GM23338 (cell line): ENCODE data around the gene BIN1. TPM values are rescaled to one million over a fixed set of nuclear protein-coding genes. Genes with fewer than 3 reads are reported as not detected.

ENCODE experiments used
- ATAC-seq: fragments of 200-7000 bp; cut with Tn5 transposase; 3 replicates; pipeline ENCODE4 v1.9.1; 2020
- DNase-seq: peaks from one replicate; pipeline ENCODE4 v3.0.0-alpha.2; 2015; ENCODE audit warnings: low spot score
- H2AFZ ChIP-seq: fragments of 200-600 bp; sonication (generic); 2 replicates; pipeline ENCODE4 v1.8.0; 2016; ENCODE audit warnings: antibody characterized with exemption, mild to moderate bottlenecking, moderate library complexity
- H3F3A ChIP-seq: fragments of 200-600 bp; sonication (generic); replicated peaks from 2 replicates; pipeline ENCODE4 v1.8.0; 2017; ENCODE audit warnings: antibody characterized with exemption, mixed run types, low read depth
- H3K27ac ChIP-seq: fragments of 200-600 bp; sonication (generic); 2 replicates; pipeline ENCODE4 v1.6.1; 2016; ENCODE audit warnings: low read depth
- H3K27me3 ChIP-seq: fragments of 200-600 bp; sonication (generic); 2 replicates; pipeline ENCODE4 v1.8.0; 2016; ENCODE audit warnings: mild to moderate bottlenecking, mixed run types, moderate library complexity; ENCODE audit not compliant: insufficient read depth
- H3K36me3 ChIP-seq: fragments of 200-600 bp; sonication (generic); 2 replicates; pipeline ENCODE4 v1.8.0; 2016; ENCODE audit warnings: mild to moderate bottlenecking; ENCODE audit not compliant: insufficient read depth
- H3K4me1 ChIP-seq: fragments of 200-600 bp; sonication (generic); 2 replicates; pipeline ENCODE4 v1.8.0; 2016; ENCODE audit warnings: mild to moderate bottlenecking, moderate library complexity; ENCODE audit not compliant: insufficient read depth
- H3K4me2 ChIP-seq: fragments of 200-600 bp; sonication (generic); 2 replicates; pipeline ENCODE4 v1.7.1; 2017; ENCODE audit warnings: mixed run types
- H3K4me3 ChIP-seq: fragments of 200-600 bp; sonication (generic); 2 replicates; pipeline ENCODE4 v1.6.1; 2016; ENCODE audit warnings: mixed run types
- H3K79me2 ChIP-seq: fragments of 200-600 bp; sonication (generic); replicated peaks from 2 replicates; pipeline ENCODE4 v1.8.0; 2017; ENCODE audit warnings: mild to moderate bottlenecking; ENCODE audit not compliant: insufficient read depth
- H3K9me2 ChIP-seq: fragments of 200-600 bp; sonication (generic); 2 replicates; pipeline ENCODE4 v1.8.0; 2017; ENCODE audit not compliant: insufficient read depth
- H4K20me1 ChIP-seq: fragments of 200-600 bp; sonication (generic); replicated peaks from 2 replicates; pipeline ENCODE4 v1.8.0; 2017; ENCODE audit warnings: mild to moderate bottlenecking; ENCODE audit not compliant: insufficient read depth
- H3K27ac Mint-ChIP-seq: 2 replicates; pipeline ENCODE4 v1.8.0; 2020; ENCODE audit warnings: inconsistent platforms, mild to moderate bottlenecking, moderate library complexity, mixed read lengths
- H3K27me3 Mint-ChIP-seq: 3 replicates; pipeline ENCODE4 v1.8.0; 2022; ENCODE audit warnings: low read depth, mild to moderate bottlenecking, moderate library complexity, mixed read lengths, inconsistent platforms; ENCODE audit not compliant: insufficient read depth, poor library complexity
- H3K36me3 Mint-ChIP-seq: 3 replicates; pipeline ENCODE4 v1.8.0; 2021; ENCODE audit warnings: low read depth, mild to moderate bottlenecking, inconsistent platforms, moderate library complexity, mixed read lengths
- H3K4me1 Mint-ChIP-seq: 3 replicates; pipeline ENCODE4 v1.8.0; 2020; ENCODE audit warnings: mild to moderate bottlenecking, inconsistent platforms, mixed read lengths
- H3K4me3 Mint-ChIP-seq: 3 replicates; pipeline ENCODE4 v1.8.0; 2021; ENCODE audit warnings: moderate library complexity, mild to moderate bottlenecking, inconsistent platforms, mixed read lengths
- H3K9me3 Mint-ChIP-seq: 3 replicates; pipeline ENCODE4 v1.8.0; 2020; ENCODE audit warnings: moderate library complexity, mild to moderate bottlenecking, inconsistent platforms, mixed read lengths
- NANOG ChIP-seq: IDR thresholded peaks from 2 replicates; pipeline ENCODE4 v1.6.1; 2016; ENCODE audit warnings: antibody characterized with exemption, borderline replicate concordance
- POLR2AphosphoS5 ChIP-seq: IDR thresholded peaks from 2 replicates; pipeline ENCODE4 v1.6.1; 2016; ENCODE audit warnings: antibody characterized with exemption, low read depth
- STAT1 ChIP-seq: IDR thresholded peaks from one replicate; pipeline ENCODE4 v1.6.1; 2016; ENCODE audit warnings: antibody characterized with exemption; ENCODE audit not compliant: unreplicated experiment
- ZNF114 ChIP-seq: fragments of 250-450 bp; sonication (Bioruptor Pico); IDR thresholded peaks from 2 replicates; pipeline ENCODE4 v1.5.0; 2020; ENCODE audit warnings: mild to moderate bottlenecking, moderate library complexity
- ZNF331 ChIP-seq: fragments of 250-450 bp; sonication (Bioruptor Pico); IDR thresholded peaks from 2 replicates; pipeline ENCODE4 v1.5.0; 2020; ENCODE audit warnings: low read depth, mild to moderate bottlenecking, moderate library complexity
- polyA plus RNA-seq: library from polyadenylated mRNA; unstranded; fragments of >200 nt; fragmentation: Nextera tagmentation; extraction: Ambion mirVana; gene quantifications from 2 replicates; pipeline ENCODE4 v1.2.1, GENCODE V29; 2016
- total RNA-seq: library from RNA; depleted of rRNA; stranded (reverse); fragments of >200 nt; shearing (Covaris generic); gene quantifications from 2 replicates; pipeline ENCODE4 v1.2.3, GENCODE V29; 2014
- TF ChIP-seq, protein P1 (sequence below): IDR thresholded peaks from 2 replicates; pipeline ENCODE4 v1.6.1; 2016; ENCODE audit warnings: antibody characterized with exemption
- TF ChIP-seq, protein P2 (sequence below), 2 experiments: fragments of 200-600 bp in 1 of 2; sonication (generic) in 1 of 2; conservative IDR thresholded peaks; 2 replicates each; pipeline versions ENCODE4 v1.5.1 to v1.6.1; 2016 to 2017; ENCODE audit warnings: antibody characterized with exemption in 2 of 2, low read depth in 2 of 2, mild to moderate bottlenecking in 2 of 2, moderate library complexity in 1 of 2

The BIN1 gene
- total and polyA plus RNA-seq, 2 experiments from 2014 or later, result 30.1 to 56.4 TPM

DNA sequence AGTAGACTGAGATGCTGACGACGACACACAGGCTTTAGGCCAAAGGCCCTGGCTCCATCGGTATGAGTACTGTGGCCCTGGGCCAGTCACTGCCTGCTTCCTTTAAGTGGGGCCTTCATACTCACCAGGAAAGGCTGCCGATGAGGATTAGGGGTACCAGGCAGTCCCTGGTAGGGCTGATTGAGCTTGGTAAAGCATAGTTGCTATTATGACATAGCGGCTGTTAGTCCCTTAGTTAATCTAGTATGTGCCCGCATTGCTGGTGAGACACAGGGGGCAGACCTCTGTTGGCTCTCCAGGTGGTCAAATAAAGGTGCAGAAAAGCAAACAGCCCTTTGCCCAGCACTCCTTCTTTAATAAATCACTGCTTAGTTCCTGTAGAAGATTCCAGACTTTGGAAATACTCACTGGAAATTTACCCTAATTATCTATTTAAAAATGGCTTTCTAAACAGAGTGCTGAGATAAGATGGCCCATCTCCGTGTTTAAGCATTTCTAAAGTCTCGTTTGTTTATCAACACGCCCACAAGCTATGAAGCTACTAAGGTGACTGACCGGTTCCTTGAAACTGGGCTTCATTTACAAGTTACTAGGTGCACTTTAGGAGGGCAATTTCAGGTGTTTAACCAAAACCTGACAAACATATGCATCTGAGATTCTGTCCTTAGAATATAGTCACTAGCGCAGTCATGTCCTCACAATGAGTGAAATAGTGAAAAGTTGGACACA lies 8.7 kb upstream of the BIN1 start:
- no peak for ATAC-seq

GRCh38 chr2:127110985-127111384 lies 4.0 kb upstream of the BIN1 start:
- Mint-ChIP-seq H3K4me3 (no peak overlapping the region), H3K27ac (no peak overlapping the region), H3K27me3 (peaks cover 10% of the 10 kb centered on the region), H3K36me3 (no peaks in the 10 kb centered on the region), H3K9me3 (no peaks in the 10 kb centered on the region), H3K4me1 (peaks cover 8% of the 10 kb centered on the region)
- Histone ChIP-seq H3K27ac (no peak overlapping the region), H3F3A (peaks cover 9% of the 10 kb centered on the region), H3K4me3 (no peak overlapping the region), H3K4me2 (no peak overlapping the region), H3K79me2 (no peaks in the 10 kb centered on the region), H3K36me3 (no peaks in the 10 kb centered on the region), H3K27me3 (0 out of 2 replicates have a peak, but pooled peaks cover 11% of the 10 kb centered on the region), H2AFZ (no peak overlapping the region), H4K20me1 (no peaks in the 10 kb centered on the region), H3K9me2 (no peaks in the 10 kb centered on the region), H3K4me1 (peaks cover 9% of the 10 kb centered on the region)
- no peak for TF ChIP-seq POLR2AphosphoS5
- DNase-seq (no peak), ATAC-seq (no peak)

More for the DNA sequence above, 8.7 kb upstream of the BIN1 start:
- Mint-ChIP-seq H3K4me3 (no peak overlapping the region), H3K4me1 (no peaks in the 10 kb centered on the region), H3K36me3 (peaks cover 6% of the 10 kb centered on the region), H3K9me3 (peaks cover 21% of the 10 kb centered on the region), H3K27me3 (no peaks in the 10 kb centered on the region), H3K27ac (no peak overlapping the region)
- H3K9me2 ChIP-seq, result no peaks in the 10 kb centered on the region
- no peaks in the 10 kb centered on the region for H3K27me3 ChIP-seq
- H3K27ac ChIP-seq, result no peak overlapping the region
- no peaks in the 10 kb centered on the region for H3K4me1 ChIP-seq
- no peak overlapping the region for H3K4me2 ChIP-seq
- no peaks in the 10 kb centered on the region for H3F3A ChIP-seq
- no peaks in the 10 kb centered on the region for H3K36me3 ChIP-seq
- no peak for DNase-seq
- TF ChIP-seq STAT1, result no peak
- no peak for TF ChIP-seq NANOG
- TF ChIP-seq, protein P1, sequence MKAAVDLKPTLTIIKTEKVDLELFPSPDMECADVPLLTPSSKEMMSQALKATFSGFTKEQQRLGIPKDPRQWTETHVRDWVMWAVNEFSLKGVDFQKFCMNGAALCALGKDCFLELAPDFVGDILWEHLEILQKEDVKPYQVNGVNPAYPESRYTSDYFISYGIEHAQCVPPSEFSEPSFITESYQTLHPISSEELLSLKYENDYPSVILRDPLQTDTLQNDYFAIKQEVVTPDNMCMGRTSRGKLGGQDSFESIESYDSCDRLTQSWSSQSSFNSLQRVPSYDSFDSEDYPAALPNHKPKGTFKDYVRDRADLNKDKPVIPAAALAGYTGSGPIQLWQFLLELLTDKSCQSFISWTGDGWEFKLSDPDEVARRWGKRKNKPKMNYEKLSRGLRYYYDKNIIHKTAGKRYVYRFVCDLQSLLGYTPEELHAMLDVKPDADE, result no peak
- TF ChIP-seq ZNF114 (CRISPR knock-in tag), result no peak
- no peak for TF ChIP-seq ZNF331 (CRISPR knock-in tag)
- TF ChIP-seq POLR2AphosphoS5, result no peak
- TF ChIP-seq, protein P2, sequence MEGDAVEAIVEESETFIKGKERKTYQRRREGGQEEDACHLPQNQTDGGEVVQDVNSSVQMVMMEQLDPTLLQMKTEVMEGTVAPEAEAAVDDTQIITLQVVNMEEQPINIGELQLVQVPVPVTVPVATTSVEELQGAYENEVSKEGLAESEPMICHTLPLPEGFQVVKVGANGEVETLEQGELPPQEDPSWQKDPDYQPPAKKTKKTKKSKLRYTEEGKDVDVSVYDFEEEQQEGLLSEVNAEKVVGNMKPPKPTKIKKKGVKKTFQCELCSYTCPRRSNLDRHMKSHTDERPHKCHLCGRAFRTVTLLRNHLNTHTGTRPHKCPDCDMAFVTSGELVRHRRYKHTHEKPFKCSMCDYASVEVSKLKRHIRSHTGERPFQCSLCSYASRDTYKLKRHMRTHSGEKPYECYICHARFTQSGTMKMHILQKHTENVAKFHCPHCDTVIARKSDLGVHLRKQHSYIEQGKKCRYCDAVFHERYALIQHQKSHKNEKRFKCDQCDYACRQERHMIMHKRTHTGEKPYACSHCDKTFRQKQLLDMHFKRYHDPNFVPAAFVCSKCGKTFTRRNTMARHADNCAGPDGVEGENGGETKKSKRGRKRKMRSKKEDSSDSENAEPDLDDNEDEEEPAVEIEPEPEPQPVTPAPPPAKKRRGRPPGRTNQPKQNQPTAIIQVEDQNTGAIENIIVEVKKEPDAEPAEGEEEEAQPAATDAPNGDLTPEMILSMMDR (conservative IDR thresholded peaks at IDR 0.05; ENCODE audit: low read depth in 2 of 2), result no peak
- no peaks in the 10 kb centered on the region for H4K20me1 ChIP-seq
- H2AFZ ChIP-seq, result no peak overlapping the region
- no peaks in the 10 kb centered on the region for H3K79me2 ChIP-seq
- no peak overlapping the region for H3K4me3 ChIP-seq
